Endothelial cell of umbilical vein (primary cell): Measurements from ENCODE around the gene ZNF324. TPM values are rescaled to one million over a fixed set of nuclear protein-coding genes. Genes with fewer than 3 reads are reported as not detected.

Experiments
- BruUV-seq: library from RNA; stranded (reverse); fragments of 400-500 nt; replicated peaks from 2 replicates; lab custom pipeline; 2021; lab: Mats Ljungman, UMichigan
- CTCF ChIA-PET: fragments of 300-600, 350-600 bp; sonication (Branson Sonifier 250); formaldehyde crosslinking; loops from one replicate; lab custom pipeline; 2021; ENCODE audit warnings: antibody characterized with exemption, inconsistent platforms; lab: Charles Lee
- POLR2A ChIA-PET: fragments of 300-600, 350-600 bp; sonication (Branson Sonifier 250); formaldehyde crosslinking; loops from one replicate; lab custom pipeline; 2021; ENCODE audit warnings: antibody characterized with exemption, inconsistent platforms; lab: Charles Lee
- DNase-seq: peaks from one replicate; pipeline ENCODE4 v3.0.0-alpha.2; 2011; ENCODE audit warnings: low read depth, low spot score
- FAIRE-seq: peaks from 2 replicates; lab custom pipeline; 2011; peaks lifted over from hg19 to GRCh38; lab: Jason Lieb, UNC
- H2AFZ ChIP-seq: 2 replicates; pipeline ENCODE4 v1.6.0; 2012; ENCODE audit warnings: low read depth, low read length, control low read depth, inconsistent platforms
- H3K27ac ChIP-seq: 2 replicates; pipeline ENCODE4 v1.5.1; 2011; ENCODE audit warnings: low read depth, mild to moderate bottlenecking, control low read depth, low read length, moderate library complexity; ENCODE audit not compliant: insufficient read depth
- H3K27me3 ChIP-seq, 2 experiments: 2 replicates each; pipeline versions ENCODE4 v1.6.0 to v1.6.1; 2011; ENCODE audit warnings: low read length in 2 of 2, mixed read lengths in 1 of 2; ENCODE audit not compliant: control insufficient read depth in 2 of 2, insufficient read depth in 2 of 2
- H3K36me3 ChIP-seq, 2 experiments: 2 replicates in 1 of 2; 3 replicates in 1 of 2; pipeline ENCODE4 v1.5.1; 2011; ENCODE audit warnings: low read length in 2 of 2, mild to moderate bottlenecking in 1 of 2, moderate library complexity in 1 of 2; ENCODE audit not compliant: control insufficient read depth in 2 of 2, insufficient read depth in 2 of 2; ENCODE audit errors: extremely low read depth in 1 of 2
- H3K4me1 ChIP-seq: 3 replicates; pipeline ENCODE4 v1.5.1; 2011; ENCODE audit warnings: mild to moderate bottlenecking, low read length; ENCODE audit not compliant: control insufficient read depth, insufficient read depth; ENCODE audit errors: extremely low read depth
- H3K4me2 ChIP-seq: 2 replicates; pipeline ENCODE4 v1.6.1; 2011; ENCODE audit warnings: low read length, control low read depth, mixed read lengths; ENCODE audit not compliant: insufficient read depth
- H3K4me3 ChIP-seq, 3 experiments: fragments of 200-600 bp in 1 of 3; sonication (generic), shearing (Covaris generic) in 1 of 3; replicated peaks in 1 of 3; 2 replicates each; pipeline ENCODE4 v1.5.1; 2011 to 2016; ENCODE audit warnings: control low read depth in 3 of 3, low read length in 3 of 3, mild to moderate bottlenecking in 2 of 3, inconsistent platforms in 1 of 3, low read depth in 1 of 3, moderate library complexity in 1 of 3; ENCODE audit not compliant: insufficient read depth in 1 of 3
- H3K79me2 ChIP-seq: 2 replicates; pipeline ENCODE4 v1.6.0; 2012; ENCODE audit warnings: low read length, inconsistent platforms; ENCODE audit not compliant: control insufficient read depth, insufficient read depth
- H3K9ac ChIP-seq: replicated peaks from 2 replicates; pipeline ENCODE3; 2011; ENCODE audit warnings: low read length, control low read depth; ENCODE audit not compliant: insufficient read depth; ENCODE audit errors: extremely low read depth
- H3K9me1 ChIP-seq: replicated peaks from 3 replicates; pipeline ENCODE4 v1.6.0; 2011; ENCODE audit warnings: mild to moderate bottlenecking, low read length; ENCODE audit not compliant: control insufficient read depth, insufficient read depth; ENCODE audit errors: extremely low read depth
- H3K9me3 ChIP-seq: replicated peaks from 2 replicates; pipeline ENCODE4 v1.5.1; 2012; ENCODE audit warnings: low read length, inconsistent platforms; ENCODE audit not compliant: control insufficient read depth, insufficient read depth
- H4K20me1 ChIP-seq: replicated peaks from 2 replicates; pipeline ENCODE3; 2011; ENCODE audit warnings: mild to moderate bottlenecking, low read length; ENCODE audit not compliant: control insufficient read depth, insufficient read depth; ENCODE audit errors: extremely low read depth
- EZH2 ChIP-seq: IDR thresholded peaks from 2 replicates; pipeline ENCODE4 v1.6.1; 2012; ENCODE audit warnings: borderline replicate concordance, low read depth, mild to moderate bottlenecking, moderate library complexity, low read length, inconsistent platforms; ENCODE audit not compliant: severe bottlenecking
- FOS ChIP-seq: IDR thresholded peaks from 2 replicates; pipeline ENCODE4 v1.6.1; 2011; ENCODE audit warnings: mild to moderate bottlenecking, low read length, moderate library complexity, borderline replicate concordance; ENCODE audit not compliant: insufficient read depth
- GATA2 ChIP-seq: IDR thresholded peaks from 2 replicates; pipeline ENCODE4 v1.7.0; 2011; ENCODE audit warnings: low read depth, mild to moderate bottlenecking, moderate library complexity, mixed read lengths, low read length; ENCODE audit not compliant: insufficient read length, insufficient read depth
- JUN ChIP-seq: IDR thresholded peaks from 2 replicates; pipeline ENCODE4 v1.6.1; 2011; ENCODE audit warnings: borderline replicate concordance, low read depth; ENCODE audit not compliant: insufficient read length, insufficient read depth
- MAX ChIP-seq: IDR thresholded peaks from 2 replicates; pipeline ENCODE4 v1.6.1; 2011; ENCODE audit not compliant: insufficient read depth, insufficient read length
- MYC ChIP-seq: IDR thresholded peaks from one replicate; pipeline ENCODE4 v1.6.1; 2011; ENCODE audit warnings: mild to moderate bottlenecking, low read depth, low read length
- POLR2A ChIP-seq: IDR thresholded peaks from 2 replicates; pipeline ENCODE4 v1.6.1; 2012; ENCODE audit warnings: low read depth, mild to moderate bottlenecking, control low read depth, low read length
- POLR2AphosphoS5 ChIP-seq: IDR thresholded peaks from 2 replicates; pipeline ENCODE4 v1.6.1; 2012; ENCODE audit warnings: low read depth, mild to moderate bottlenecking, control low read depth, low read length, moderate library complexity; ENCODE audit not compliant: insufficient read depth
- dilution Hi-C: fragments of 300-500 bp; cut with MboI; formaldehyde crosslinking; loops from one replicate; pipeline ENCODE4 v1.15.0; 2019; ENCODE audit warnings: low sequenced_read_pairs; ENCODE audit not compliant: extremely low pct_ligation_motif_present
- intact Hi-C: fragments of 100-400 bp; cut with micrococcal nuclease; formaldehyde crosslinking; loops from one replicate; pipeline ENCODE4 v1.10.0; 2022
- polyA plus RNA-seq, 4 experiments: library from polyadenylated mRNA; depleted of rRNA in 3 of 4; stranded (reverse) in 3 of 4; unstranded in 1 of 4; fragments of >200 nt; gene quantifications; 2 replicates each; pipeline versions ENCODE4 v1.2.1 to v1.2.3, GENCODE V29; 2011 to 2012; ENCODE audit warnings: missing spikeins in 1 of 4
- total RNA-seq: library from RNA; stranded (reverse); gene quantifications from 2 replicates; pipeline ENCODE4 v1.2.3, GENCODE V29; 2021
- TF ChIP-seq, protein P1 (sequence below), 2 donors: IDR thresholded peaks; 1 replicate in 1 of 2; 2 replicates in 1 of 2; pipeline ENCODE4 v1.5.1; 2011; ENCODE audit warnings: low read length in 2 of 2, mild to moderate bottlenecking in 2 of 2, moderate library complexity in 2 of 2, control low read depth in 1 of 2, inconsistent platforms in 1 of 2, low read depth in 1 of 2; ENCODE audit not compliant: insufficient read depth in 1 of 2; ENCODE audit errors: extremely low read depth in 1 of 2

ZNF324 gene
- total and polyA plus RNA-seq, 2 donors (not counting 3 experiments of a cell fraction or from before 2014, with no cell fraction given), result 6.4 to 8.7 TPM

- POLR2A ChIA-PET, result interaction anchor here (0.5 kb wide), 1 partner anchor 9 kb away, joined by 3 read pairs; no protein-coding TSS in a partner anchor
- Histone ChIP-seq H3K27me3 (no peaks in the 10 kb centered on the region), H3K36me3 (peaks cover 0 to 11% of the 10 kb centered on the region in 2 experiments), H3K79me2 (peaks cover 36% of the 10 kb centered on the region), H3K9ac (no peak overlapping the region), H3K27ac (no peak overlapping the region), H4K20me1 (no peaks in the 10 kb centered on the region), H3K9me3 (no peaks in the 10 kb centered on the region), H3K4me3 (no peak overlapping the region), H2AFZ (no peak overlapping the region), H3K4me2 (no peak overlapping the region), H3K4me1 (peaks cover 14% of the 10 kb centered on the region), H3K9me1 (no peaks in the 10 kb centered on the region)
- intact Hi-C loops, result no loop called here
- no peak for DNase-seq
- no peak for FAIRE-seq
- BruUV-seq, result no TSS peak
- CTCF ChIA-PET, result interaction anchor here (0.7 to 2.7 kb wide), 2 partner anchors 23 to 66 kb away, joined by 3 to 42 read pairs; no protein-coding TSS in a partner anchor
- dilution Hi-C loops, result no loop called here
- no peak for TF ChIP-seq MAX
- TF ChIP-seq EZH2, result no peak
- TF ChIP-seq, protein P1, sequence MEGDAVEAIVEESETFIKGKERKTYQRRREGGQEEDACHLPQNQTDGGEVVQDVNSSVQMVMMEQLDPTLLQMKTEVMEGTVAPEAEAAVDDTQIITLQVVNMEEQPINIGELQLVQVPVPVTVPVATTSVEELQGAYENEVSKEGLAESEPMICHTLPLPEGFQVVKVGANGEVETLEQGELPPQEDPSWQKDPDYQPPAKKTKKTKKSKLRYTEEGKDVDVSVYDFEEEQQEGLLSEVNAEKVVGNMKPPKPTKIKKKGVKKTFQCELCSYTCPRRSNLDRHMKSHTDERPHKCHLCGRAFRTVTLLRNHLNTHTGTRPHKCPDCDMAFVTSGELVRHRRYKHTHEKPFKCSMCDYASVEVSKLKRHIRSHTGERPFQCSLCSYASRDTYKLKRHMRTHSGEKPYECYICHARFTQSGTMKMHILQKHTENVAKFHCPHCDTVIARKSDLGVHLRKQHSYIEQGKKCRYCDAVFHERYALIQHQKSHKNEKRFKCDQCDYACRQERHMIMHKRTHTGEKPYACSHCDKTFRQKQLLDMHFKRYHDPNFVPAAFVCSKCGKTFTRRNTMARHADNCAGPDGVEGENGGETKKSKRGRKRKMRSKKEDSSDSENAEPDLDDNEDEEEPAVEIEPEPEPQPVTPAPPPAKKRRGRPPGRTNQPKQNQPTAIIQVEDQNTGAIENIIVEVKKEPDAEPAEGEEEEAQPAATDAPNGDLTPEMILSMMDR (IDR thresholded peaks at IDR 0.05; ENCODE audit: extremely low read depth in 1 of 2, insufficient read depth in 1 of 2, low read depth in 1 of 2, low read length in 2 of 2), result no peak
- TF ChIP-seq POLR2AphosphoS5, result no peak
- no peak for TF ChIP-seq POLR2A
- no peak for TF ChIP-seq JUN
- no peak for TF ChIP-seq GATA2
- TF ChIP-seq MYC, result no peak
- TF ChIP-seq FOS, result no peak
Observed at GRCh38 chr19:58515259-58515658, 48.4 kb downstream of the ZNF324 start.
